AG09319 (cell line): Measurements from ENCODE around the gene NOS3.
"Not testable (repeated sequence)": the region's sequence is repeated elsewhere in the genome, so short reads cannot be mapped to it uniquely, and the experiment has no call there.

Experiments used
- DNase-seq: peaks from one replicate; pipeline ENCODE4 v3.0.0-alpha.2; 2010; ENCODE audit warnings: low read depth; ENCODE audit errors: extremely low read depth
- CTCF ChIP-seq: IDR thresholded peaks from 2 replicates; pipeline ENCODE4 v1.5.1; 2011; ENCODE audit warnings: low read depth, mild to moderate bottlenecking, inconsistent platforms, low read length, moderate library complexity

The NOS3 gene

GRCh38 chr7:151008143-151008510 is 17.3 kb downstream of the NOS3 start:
- DNase-seq, result no peak
- no peak for TF ChIP-seq CTCF

GRCh38 chr7:151008511-151009323 is 17.9 kb downstream of the NOS3 start:
- DNase-seq, result no peak
- peak; percentile 63 for TF ChIP-seq CTCF

GRCh38 chr7:151009327-151010036 is 18.7 kb downstream of the NOS3 start:
- no peak for TF ChIP-seq CTCF
- no peak for DNase-seq

GRCh38 chr7:151010037-151010306 is 19.2 kb downstream of the NOS3 start:
- no peak for TF ChIP-seq CTCF
- DNase-seq, result no peak

- no peak for TF ChIP-seq CTCF
- no peak for DNase-seq
Measured at GRCh38 chr7:151010307-151011096, 19.7 kb downstream of the NOS3 start.

GRCh38 chr7:151011097-151011409 is 20.2 kb downstream of the NOS3 start:
- no peak for DNase-seq

GRCh38 chr7:151011616-151012015 is 20.8 kb downstream of the NOS3 start:
- DNase-seq, result not testable (repeated sequence)

More at GRCh38 chr7:151011097-151011409, 20.2 kb downstream of the NOS3 start:
- TF ChIP-seq CTCF, result no peak
